Esophagus muscularis mucosa (tissue), 4 donors: ENCODE measurements around the gene VAT1. TPM values are rescaled to one million over a fixed set of nuclear protein-coding genes. Genes with fewer than 3 reads are reported as not detected.
"Not testable (repeated sequence)": the region's sequence is repeated elsewhere in the genome, so short reads cannot be mapped to it uniquely, and the experiment has no call there.

Source experiments
- DNase-seq: peaks from one replicate; pipeline ENCODE4 v3.0.0-alpha.2; 2017; ENCODE audit errors: extremely low spot score
- H3K27ac ChIP-seq, 4 donors: fragments of 200-600 bp; sonication (generic); replicated peaks in 1 of 4; 1 replicate in 3 of 4; 2 replicates in 1 of 4; pipeline ENCODE4 v1.5.1; 2016 to 2019; ENCODE audit warnings: mild to moderate bottlenecking in 1 of 4
- H3K27me3 ChIP-seq, 4 donors: fragments of 200-600 bp; sonication (generic); one replicate each; pipeline versions ENCODE4 v1.5.1 to v1.6.0; 2016 to 2019
- H3K36me3 ChIP-seq, 4 donors: fragments of 200-600 bp; sonication (generic); one replicate each; pipeline ENCODE4 v1.5.1; 2016 to 2019
- H3K4me1 ChIP-seq, 4 donors: fragments of 200-600 bp; sonication (generic); one replicate each; pipeline ENCODE4 v1.5.1; 2016 to 2019
- H3K4me3 ChIP-seq, 4 donors: fragments of 200-600 bp; sonication (generic); 1 replicate in 2 of 4; 2 replicates in 2 of 4; pipeline ENCODE4 v1.5.1; 2016 to 2019; ENCODE audit warnings: mild to moderate bottlenecking in 4 of 4, moderate library complexity in 1 of 4
- H3K9me3 ChIP-seq, 4 donors: fragments of 200-600 bp; sonication (generic); 1 replicate in 3 of 4; 2 replicates in 1 of 4; pipeline ENCODE4 v1.5.1; 2016 to 2019
- CTCF ChIP-seq, 3 experiments: fragments of 200-600 bp in 2 of 3; fragments of 450-650 bp in 1 of 3; sonication (generic) in 2 of 3; IDR thresholded peaks; one replicate each; pipeline ENCODE4 v1.5.1; 2017 to 2019; ENCODE audit warnings: antibody characterized with exemption in 3 of 3, mild to moderate bottlenecking in 2 of 3, moderate library complexity in 1 of 3
- EP300 ChIP-seq: sonication (generic); formaldehyde crosslinking; IDR thresholded peaks from one replicate; pipeline ENCODE4 v1.6.1; 2017; ENCODE audit warnings: antibody characterized with exemption
- POLR2A ChIP-seq: fragments of 450-650 bp; IDR thresholded peaks from one replicate; pipeline ENCODE4 v1.6.1; 2017; ENCODE audit warnings: antibody characterized with exemption, moderate library complexity, mild to moderate bottlenecking, low read depth
- POLR2AphosphoS5 ChIP-seq, 2 donors: sonication (generic); formaldehyde crosslinking; IDR thresholded peaks; one replicate each; pipeline ENCODE4 v1.6.1; 2017; ENCODE audit warnings: antibody characterized with exemption in 2 of 2
- WGBS: methylation state at CpG from one replicate; pipeline ENCODE4 v1.1.5; 2018; 5-methylcytosine and 5-hydroxymethylcytosine counted together
- intact Hi-C: fragments of 100-400 bp; cut with DNase I; formaldehyde crosslinking; loops from one replicate; pipeline ENCODE4 v1.15.1; 2023
- total RNA-seq, 4 donors: library from RNA; depleted of rRNA; stranded (reverse); fragments of >200 nt; gene quantifications; one replicate each; pipeline versions ENCODE4 v1.1.0 to v1.2.1, GENCODE V29; 2016

VAT1 gene
- total RNA-seq, 4 donors from 2014 or later = 106 to 190 (median 139) TPM

GRCh38 chr17:42975265-42975664 lies 46.9 kb downstream of the VAT1 start:
- H3K4me1 ChIP-seq = peaks cover 10 to 16% (median 14%) of the 10 kb centered on the region in 4 donors
- TF ChIP-seq EP300 (no peak), CTCF (IDR thresholded peaks at IDR 0.05) (no peak), POLR2A (no peak), POLR2AphosphoS5 (IDR thresholded peaks at IDR 0.05) (no peak)
- intact Hi-C loops = no loop called here
- H3K4me3 ChIP-seq = no peak overlapping the region
- 34% methylated on average over 2 of the region's 2 CpGs for WGBS
- H3K9me3 ChIP-seq = no peaks in the 10 kb centered on the region
- no peak for DNase-seq
- H3K27me3 ChIP-seq = no peaks in the 10 kb centered on the region
- peaks cover 0 to 3% (median 0%) of the 10 kb centered on the region in 4 donors for H3K36me3 ChIP-seq
- H3K27ac ChIP-seq = no peak overlapping the region

DNA sequence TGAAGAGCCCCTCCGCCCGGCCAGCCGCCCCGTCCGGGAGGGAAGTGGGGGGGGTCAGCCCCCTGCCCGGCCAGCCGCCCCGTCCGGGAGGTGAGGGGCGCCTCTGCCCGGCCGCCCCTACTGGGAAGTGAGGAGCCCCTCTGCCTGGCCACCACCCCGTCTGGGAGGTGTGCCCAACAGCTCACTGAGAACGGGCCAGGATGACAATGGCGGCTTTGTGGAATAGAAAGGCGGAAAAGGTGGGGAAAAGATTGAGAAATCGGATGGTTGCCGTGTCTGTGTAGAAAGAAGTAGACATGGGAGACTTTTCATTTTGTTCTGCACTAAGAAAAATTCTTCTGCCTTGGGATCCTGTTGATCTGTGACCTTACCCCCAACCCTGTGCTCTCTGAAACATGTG lies 48.9 kb downstream of the VAT1 start:
- H3K9me3 ChIP-seq, H3K4me1 ChIP-seq, H3K27me3 ChIP-seq, intact Hi-C loops, DNase-seq, H3K36me3 ChIP-seq, H3K4me3 ChIP-seq, H3K27ac ChIP-seq: not testable (repeated sequence)
- WGBS = 79% methylated on average over 6 of the region's 18 CpGs

- intact Hi-C loops = no loop called here
- H3K4me3 ChIP-seq = no peak overlapping the region
- no peaks in the 10 kb centered on the region for H3K27me3 ChIP-seq
- 94% methylated on average over 4 of the region's 5 CpGs for WGBS
- no peak for DNase-seq
- no peaks in the 10 kb centered on the region for H3K4me1 ChIP-seq
- H3K27ac ChIP-seq = no peak overlapping the region
- no peak for TF ChIP-seq POLR2AphosphoS5 (IDR thresholded peaks at IDR 0.05)
- no peak for TF ChIP-seq CTCF (IDR thresholded peaks at IDR 0.05)
- TF ChIP-seq POLR2A = no peak
- peaks cover 0 to 7% (median 0%) of the 10 kb centered on the region in 4 donors for H3K36me3 ChIP-seq
- no peaks in the 10 kb centered on the region for H3K9me3 ChIP-seq
Observed at GRCh38 chr17:42971589-42971988, 50.6 kb downstream of the VAT1 start.

GRCh38 chr17:42969001-42969581 lies 53.1 kb downstream of the VAT1 start:
- no peak for DNase-seq
- Histone ChIP-seq H3K4me3 (no peak overlapping the region), H3K4me1 (peaks cover 0 to 5% (median 4%) of the 10 kb centered on the region in 4 donors), H3K36me3 (peaks cover 0 to 7% (median 0%) of the 10 kb centered on the region in 4 donors), H3K27ac (no peak overlapping the region), H3K27me3 (no peaks in the 10 kb centered on the region), H3K9me3 (no peaks in the 10 kb centered on the region)
- intact Hi-C loops = no loop called here
- TF ChIP-seq CTCF (IDR thresholded peaks at IDR 0.05) (no peak), POLR2AphosphoS5 (IDR thresholded peaks at IDR 0.05) (no peak), EP300 (no peak), POLR2A (no peak)
- WGBS = 54% methylated on average over 5 of the region's 5 CpGs

DNA sequence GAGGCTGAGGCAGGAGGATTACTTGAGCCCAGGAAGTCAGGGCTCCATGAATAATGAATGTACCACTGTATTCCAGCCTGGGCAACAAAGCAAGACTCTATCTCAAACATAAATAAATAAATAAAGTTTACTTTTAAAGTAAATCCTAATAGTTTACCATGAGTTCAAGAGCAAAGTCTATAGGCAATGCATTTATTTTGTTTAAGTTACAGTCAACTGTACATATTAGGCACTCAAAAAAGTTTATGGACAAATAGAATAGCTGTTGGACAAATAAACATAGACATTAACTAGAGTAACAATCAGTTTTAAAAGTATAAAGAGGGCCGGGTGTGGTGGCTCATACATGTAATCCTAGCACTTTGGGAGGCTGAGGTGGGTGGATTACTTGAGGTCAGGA lies 54.3 kb downstream of the VAT1 start:
- TF ChIP-seq POLR2A (no peak), CTCF (IDR thresholded peaks at IDR 0.05) (no peak)
- DNase-seq = no peak
- Histone ChIP-seq H3K36me3 (peaks cover 0 to 7% (median under 1%) of the 10 kb centered on the region in 4 donors), H3K9me3 (no peaks in the 10 kb centered on the region), H3K27me3 (no peaks in the 10 kb centered on the region), H3K4me1 (peaks cover 6 to 17% (median 15%) of the 10 kb centered on the region in 4 donors), H3K4me3 (no peak overlapping the region), H3K27ac (no peak overlapping the region)
- 93% methylated on average over 1 of the region's 1 CpG for WGBS
- intact Hi-C loops = no loop called here

Other genes with a start within 250 kb of the VAT1 start
- gene VPS25, start 248.9 kb downstream of the VAT1 start, total RNA-seq = 10 to 100 TPM; 34.5 to 43.9 (median 38.0) TPM
- gene WNK4, start 241.8 kb downstream of the VAT1 start, total RNA-seq = 1 to 10 TPM in 3 of 4 donors, under 1 TPM in 1; 0.50 to 2.9 (median 2.1) TPM
- 10 to 100 TPM; 65.9 to 74.6 (median 68.3) TPM for gene COA3, start 223.7 kb downstream of the VAT1 start, total RNA-seq
- gene CNTD1, start 223.5 kb downstream of the VAT1 start, total RNA-seq = 1 to 10 TPM in 1 of 4 donors, under 1 TPM in 2, not detected in 1; 0.50 to 3.9 (median 0.57) TPM
- gene BECN1, start 198.1 kb downstream of the VAT1 start, total RNA-seq = 100 to 1,000 TPM; 165 to 293 (median 237) TPM
- gene PSME3, start 189.0 kb downstream of the VAT1 start, total RNA-seq = 10 to 100 TPM; 68.9 to 91.5 (median 77.2) TPM
- 1 to 10 TPM in 3 of 4 donors, under 1 TPM in 1; 0.66 to 2.0 (median 1.4) TPM for gene AOC2, start 177.8 kb downstream of the VAT1 start, total RNA-seq
- 100 to 1,000 TPM in 3 of 4 donors, 10 to 100 TPM in 1; 89.0 to 242 (median 118) TPM for gene AOC3, start 171.2 kb downstream of the VAT1 start, total RNA-seq
- gene G6PC1, start 121.6 kb downstream of the VAT1 start, total RNA-seq = under 1 TPM in 1 of 4 donors, not detected in 3; 0.06 TPM
- 10 to 100 TPM; 21.9 to 35.7 (median 26.8) TPM for gene AARSD1, start 57.9 kb downstream of the VAT1 start, total RNA-seq
- 10 to 100 TPM in 3 of 4 donors, 1 to 10 TPM in 1; 7.8 to 18.3 (median 13.1) TPM for gene PTGES3L, start 42.3 kb downstream of the VAT1 start, total RNA-seq
- gene RUNDC1, start 41.8 kb downstream of the VAT1 start, total RNA-seq = 10 to 100 TPM; 13.3 to 19.1 (median 16.5) TPM
- gene RPL27, start 24.0 kb downstream of the VAT1 start, total RNA-seq = 1,000 to 10,000 TPM; 1,126 to 2,755 (median 1,417) TPM
- 10 to 100 TPM; 21.2 to 36.1 (median 28.8) TPM for gene IFI35, start 15.6 kb downstream of the VAT1 start, total RNA-seq
- 1 to 10 TPM; 2.7 to 3.2 (median 2.8) TPM for gene RND2, start 2.8 kb upstream of the VAT1 start, total RNA-seq
- 1 to 10 TPM; 3.1 to 7.6 (median 4.7) TPM for gene BRCA1, start 103.0 kb upstream of the VAT1 start, total RNA-seq
- gene NBR1, start 148.8 kb upstream of the VAT1 start, total RNA-seq = 100 to 1,000 TPM in 3 of 4 donors, 10 to 100 TPM in 1; 83.3 to 156 (median 104) TPM
- gene TMEM106A, start 189.5 kb upstream of the VAT1 start, total RNA-seq = 1 to 10 TPM; 3.3 to 6.2 (median 3.7) TPM
- gene CCDC200, start 206.2 kb upstream of the VAT1 start, total RNA-seq = not detected
- not detected for gene RNU2-1, start 211.6 kb upstream of the VAT1 start, total RNA-seq